GM23338 (cell line): ENCODE measurements around the gene BNIPL. TPM values are rescaled to one million over a fixed set of nuclear protein-coding genes. Genes with fewer than 3 reads are reported as not detected.

Experiments
- ATAC-seq: fragments of 200-7000 bp; cut with Tn5 transposase; 3 replicates; pipeline ENCODE4 v1.9.1; 2020
- DNase-seq: peaks from one replicate; pipeline ENCODE4 v3.0.0-alpha.2; 2015; ENCODE audit warnings: low spot score
- H2AFZ ChIP-seq: fragments of 200-600 bp; sonication (generic); 2 replicates; pipeline ENCODE4 v1.8.0; 2016; ENCODE audit warnings: antibody characterized with exemption, mild to moderate bottlenecking, moderate library complexity
- H3F3A ChIP-seq: fragments of 200-600 bp; sonication (generic); replicated peaks from 2 replicates; pipeline ENCODE4 v1.8.0; 2017; ENCODE audit warnings: antibody characterized with exemption, mixed run types, low read depth
- H3K27ac ChIP-seq: fragments of 200-600 bp; sonication (generic); 2 replicates; pipeline ENCODE4 v1.6.1; 2016; ENCODE audit warnings: low read depth
- H3K27me3 ChIP-seq: fragments of 200-600 bp; sonication (generic); 2 replicates; pipeline ENCODE4 v1.8.0; 2016; ENCODE audit warnings: mild to moderate bottlenecking, mixed run types, moderate library complexity; ENCODE audit not compliant: insufficient read depth
- H3K36me3 ChIP-seq: fragments of 200-600 bp; sonication (generic); 2 replicates; pipeline ENCODE4 v1.8.0; 2016; ENCODE audit warnings: mild to moderate bottlenecking; ENCODE audit not compliant: insufficient read depth
- H3K4me1 ChIP-seq: fragments of 200-600 bp; sonication (generic); 2 replicates; pipeline ENCODE4 v1.8.0; 2016; ENCODE audit warnings: mild to moderate bottlenecking, moderate library complexity; ENCODE audit not compliant: insufficient read depth
- H3K4me2 ChIP-seq: fragments of 200-600 bp; sonication (generic); 2 replicates; pipeline ENCODE4 v1.7.1; 2017; ENCODE audit warnings: mixed run types
- H3K4me3 ChIP-seq: fragments of 200-600 bp; sonication (generic); 2 replicates; pipeline ENCODE4 v1.6.1; 2016; ENCODE audit warnings: mixed run types
- H3K79me2 ChIP-seq: fragments of 200-600 bp; sonication (generic); replicated peaks from 2 replicates; pipeline ENCODE4 v1.8.0; 2017; ENCODE audit warnings: mild to moderate bottlenecking; ENCODE audit not compliant: insufficient read depth
- H3K9me2 ChIP-seq: fragments of 200-600 bp; sonication (generic); 2 replicates; pipeline ENCODE4 v1.8.0; 2017; ENCODE audit not compliant: insufficient read depth
- H4K20me1 ChIP-seq: fragments of 200-600 bp; sonication (generic); replicated peaks from 2 replicates; pipeline ENCODE4 v1.8.0; 2017; ENCODE audit warnings: mild to moderate bottlenecking; ENCODE audit not compliant: insufficient read depth
- H3K27ac Mint-ChIP-seq: 2 replicates; pipeline ENCODE4 v1.8.0; 2020; ENCODE audit warnings: inconsistent platforms, mild to moderate bottlenecking, moderate library complexity, mixed read lengths
- H3K27me3 Mint-ChIP-seq: 3 replicates; pipeline ENCODE4 v1.8.0; 2022; ENCODE audit warnings: low read depth, mild to moderate bottlenecking, moderate library complexity, mixed read lengths, inconsistent platforms; ENCODE audit not compliant: insufficient read depth, poor library complexity
- H3K36me3 Mint-ChIP-seq: 3 replicates; pipeline ENCODE4 v1.8.0; 2021; ENCODE audit warnings: low read depth, mild to moderate bottlenecking, inconsistent platforms, moderate library complexity, mixed read lengths
- H3K4me1 Mint-ChIP-seq: 3 replicates; pipeline ENCODE4 v1.8.0; 2020; ENCODE audit warnings: mild to moderate bottlenecking, inconsistent platforms, mixed read lengths
- H3K4me3 Mint-ChIP-seq: 3 replicates; pipeline ENCODE4 v1.8.0; 2021; ENCODE audit warnings: moderate library complexity, mild to moderate bottlenecking, inconsistent platforms, mixed read lengths
- H3K9me3 Mint-ChIP-seq: 3 replicates; pipeline ENCODE4 v1.8.0; 2020; ENCODE audit warnings: moderate library complexity, mild to moderate bottlenecking, inconsistent platforms, mixed read lengths
- CTCF ChIP-seq, 2 experiments: fragments of 200-600 bp in 1 of 2; sonication (generic) in 1 of 2; conservative IDR thresholded peaks; 2 replicates each; pipeline versions ENCODE4 v1.5.1 to v1.6.1; 2016 to 2017; ENCODE audit warnings: antibody characterized with exemption in 2 of 2, low read depth in 2 of 2, mild to moderate bottlenecking in 2 of 2, moderate library complexity in 1 of 2
- NANOG ChIP-seq: IDR thresholded peaks from 2 replicates; pipeline ENCODE4 v1.6.1; 2016; ENCODE audit warnings: antibody characterized with exemption, borderline replicate concordance
- REST ChIP-seq: IDR thresholded peaks from one replicate; pipeline ENCODE4 v1.6.1; 2018; ENCODE audit warnings: antibody characterized with exemption; ENCODE audit not compliant: unreplicated experiment
- ZNF462 ChIP-seq: fragments of 250-450 bp; sonication (Bioruptor Pico); IDR thresholded peaks from 2 replicates; pipeline ENCODE4 v1.5.0; 2020; ENCODE audit warnings: mild to moderate bottlenecking, moderate library complexity
- polyA plus RNA-seq: library from polyadenylated mRNA; unstranded; fragments of >200 nt; fragmentation: Nextera tagmentation; extraction: Ambion mirVana; gene quantifications from 2 replicates; pipeline ENCODE4 v1.2.1, GENCODE V29; 2016
- total RNA-seq: library from RNA; depleted of rRNA; stranded (reverse); fragments of >200 nt; shearing (Covaris generic); gene quantifications from 2 replicates; pipeline ENCODE4 v1.2.3, GENCODE V29; 2014

Gene BNIPL
- total and polyA plus RNA-seq, 2 experiments from 2014 or later: 0.91 to 1.2 TPM

- ATAC-seq (no peak), DNase-seq (no peak)
- Mint-ChIP-seq H3K9me3 (no peaks in the 10 kb centered on the region), H3K27me3 (peaks cover 20% of the 10 kb centered on the region), H3K4me1 (peaks cover 36% of the 10 kb centered on the region), H3K27ac (no peak overlapping the region), H3K36me3 (no peaks in the 10 kb centered on the region; the same call in 2 of the 3 replicates), H3K4me3 (peak overlapping the region; percentile 94)
- no peaks in the 10 kb centered on the region for H3K9me2 ChIP-seq
- peaks cover 15% of the 10 kb centered on the region for H3K79me2 ChIP-seq
- no peak overlapping the region for H3K27ac ChIP-seq
- H3K36me3 ChIP-seq: no peaks in the 10 kb centered on the region
- H3K27me3 ChIP-seq: no peaks in the 10 kb centered on the region
- TF ChIP-seq NANOG: no peak
- no peak for TF ChIP-seq REST
- no peak for TF ChIP-seq CTCF (conservative IDR thresholded peaks at IDR 0.05; ENCODE audit: low read depth in 2 of 2)
- no peak for TF ChIP-seq ZNF462 (CRISPR knock-in tag)
- H4K20me1 ChIP-seq: no peaks in the 10 kb centered on the region; the same call in 1 of the 2 replicates
- H3K4me2 ChIP-seq: peak overlapping the region; percentile 80
- H2AFZ ChIP-seq: no peak overlapping the region
- peak overlapping the region; percentile 84 for H3K4me3 ChIP-seq
- H3F3A ChIP-seq: peaks cover 13% of the 10 kb centered on the region; the same call in 1 of the 2 replicates
- peaks cover 24% of the 10 kb centered on the region for H3K4me1 ChIP-seq
Observed at GRCh38 chr1:151009674-151010345, 26.6 kb upstream of the BNIPL start.
